Stimulated activated CD4-positive, alpha-beta T cell treated with anti-CD3 and anti-CD28 coated beads, Interleukin-12 subunit alpha, Interleukin-12 subunit beta, amount 100 ng/mL, for 4 hours (primary cell): ENCODE data around the gene ATP6AP1.

Source experiments
- DNase-seq: peaks from one replicate; pipeline ENCODE4 v3.0.0-alpha.2; 2020

The ATP6AP1 gene

GRCh38 chrX:154472685-154473632 lies 44.5 kb downstream of the ATP6AP1 start:
- DNase-seq, result no peak

GRCh38 chrX:154473683-154474082 lies 45.2 kb downstream of the ATP6AP1 start:
- no peak for DNase-seq

GRCh38 chrX:154476821-154477220 lies 48.3 kb downstream of the ATP6AP1 start:
- no peak for DNase-seq

GRCh38 chrX:154477891-154478477 lies 49.5 kb downstream of the ATP6AP1 start:
- no peak for DNase-seq

GRCh38 chrX:154478728-154479622 lies 50.5 kb downstream of the ATP6AP1 start, which contains the start of gene LAGE3:
Gene LAGE3, minus strand, starts transcription at chrX:154479281. Its CDS starts 366 bp downstream, at chrX:154478915.
- peak; percentile 91 for DNase-seq

GRCh38 chrX:154481195-154481594 lies 52.7 kb downstream of the ATP6AP1 start:
- DNase-seq, result no peak

GRCh38 chrX:154481911-154482601 lies 53.6 kb downstream of the ATP6AP1 start:
- DNase-seq, result no peak

GRCh38 chrX:154482786-154483185 lies 54.3 kb downstream of the ATP6AP1 start:
- DNase-seq, result no peak

- DNase-seq, result no peak
These were observed 54.8 kb downstream of the ATP6AP1 start for GRCh38 chrX:154483325-154483724.

- DNase-seq, result no peak
These were observed 56.0 kb downstream of the ATP6AP1 start for GRCh38 chrX:154484255-154485149.

GRCh38 chrX:154485150-154486051 lies 56.9 kb downstream of the ATP6AP1 start:
- no peak for DNase-seq

- DNase-seq, result peak; percentile 27
These were observed 57.5 kb downstream of the ATP6AP1 start for GRCh38 chrX:154486052-154486395.
